PC-3 (cell line): ENCODE measurements around the gene BHLHE23. TPM values are rescaled to one million over a fixed set of nuclear protein-coding genes. Genes with fewer than 3 reads are reported as not detected.

Experiments
- ATAC-seq: fragments of 200-7000 bp; cut with Tn5 transposase; 2 replicates; pipeline ENCODE4 v1.9.1; 2020; ENCODE audit warnings: mild to moderate bottlenecking, moderate library complexity
- BruUV-seq: library from RNA; stranded (reverse); fragments of 400-500 nt; replicated peaks from 2 replicates; lab custom pipeline; 2021; lab: Mats Ljungman, UMichigan
- CTCF ChIA-PET: fragments of 300-600 bp; sonication (Branson Sonifier 250); formaldehyde crosslinking; loops from one replicate; lab custom pipeline; 2022; ENCODE audit warnings: antibody characterized with exemption; lab: Charles Lee
- POLR2A ChIA-PET: fragments of 300-600 bp; sonication (Branson Sonifier 250); formaldehyde crosslinking; loops from one replicate; lab custom pipeline; 2022; ENCODE audit warnings: antibody characterized with exemption; ENCODE audit not compliant: unreplicated experiment; lab: Charles Lee
- DNase-seq: peaks from one replicate; pipeline ENCODE4 v3.0.0-alpha.2; 2015
- H2AFZ ChIP-seq: fragments of 300-600 bp; sonication (generic); 2 replicates; pipeline ENCODE4 v1.6.0; 2016; ENCODE audit warnings: antibody characterized with exemption, low read length
- H3F3A ChIP-seq: fragments of 300-600 bp; sonication (generic); one replicate; pipeline ENCODE4 v1.6.0; 2017; ENCODE audit warnings: antibody characterized with exemption, low read length, control low read depth, mild to moderate bottlenecking; ENCODE audit not compliant: unreplicated experiment
- H3K27ac ChIP-seq: fragments of 300-600 bp; sonication (generic); 2 replicates; pipeline ENCODE4 v1.5.1; 2016; ENCODE audit warnings: mild to moderate bottlenecking, low read length
- H3K27me3 ChIP-seq: fragments of 300-600 bp; sonication (generic); 2 replicates; pipeline ENCODE4 v1.6.1; 2016; ENCODE audit warnings: low read length, mixed read lengths
- H3K36me3 ChIP-seq: fragments of 300-600 bp; sonication (generic); 2 replicates; pipeline ENCODE4 v1.6.1; 2016; ENCODE audit warnings: low read depth, mixed run types, low read length, mixed read lengths
- H3K4me1 ChIP-seq: fragments of 300-600 bp; sonication (generic); 2 replicates; pipeline ENCODE4 v1.5.1; 2016; ENCODE audit warnings: low read length; ENCODE audit not compliant: insufficient read depth
- H3K4me2 ChIP-seq: fragments of 300-600 bp; sonication (generic); 2 replicates; pipeline ENCODE4 v1.6.0; 2016; ENCODE audit warnings: low read length
- H3K4me3 ChIP-seq: fragments of 300-600 bp; sonication (generic); 2 replicates; pipeline ENCODE4 v1.5.1; 2016; ENCODE audit warnings: mild to moderate bottlenecking, low read length, mixed read lengths
- H3K79me2 ChIP-seq: fragments of 300-600 bp; sonication (generic); 2 replicates; pipeline ENCODE4 v1.6.1; 2017; ENCODE audit warnings: low read length, mixed read lengths
- H3K9ac ChIP-seq: fragments of 300-600 bp; sonication (generic); 2 replicates; pipeline ENCODE4 v1.6.0; 2016; ENCODE audit warnings: mild to moderate bottlenecking, low read length
- H3K9me2 ChIP-seq: fragments of 300-600 bp; sonication (generic); replicated peaks from 2 replicates; pipeline ENCODE4 v1.6.1; 2016; ENCODE audit warnings: mixed run types, low read length, mixed read lengths
- H3K9me3 ChIP-seq: fragments of 300-600 bp; sonication (generic); 2 replicates; pipeline ENCODE4 v1.6.1; 2016; ENCODE audit warnings: low read length, mixed read lengths
- H4K20me1 ChIP-seq: fragments of 300-600 bp; sonication (generic); 2 replicates; pipeline ENCODE4 v1.6.1; 2016; ENCODE audit warnings: low read length, mixed read lengths
- EZH2 ChIP-seq: fragments of 300-600 bp; sonication (generic); IDR thresholded peaks from one replicate; pipeline ENCODE4 v1.6.1; 2017; ENCODE audit warnings: antibody characterized with exemption, mild to moderate bottlenecking, low read length; ENCODE audit not compliant: unreplicated experiment
- EZH2phosphoT487 ChIP-seq: fragments of 300-600 bp; sonication (generic); IDR thresholded peaks from 2 replicates; pipeline ENCODE4 v1.6.1; 2018; ENCODE audit warnings: mild to moderate bottlenecking, antibody characterized with exemption, low read length, borderline replicate concordance
- intact Hi-C: fragments of 100-400 bp; cut with micrococcal nuclease; formaldehyde crosslinking; loops from 2 replicates; pipeline ENCODE4 v1.9.0; 2023
- total RNA-seq: library from RNA; depleted of rRNA; stranded (reverse); fragments of >200 nt; gene quantifications from 2 replicates; pipeline ENCODE4 v1.2.3, GENCODE V29; 2014
- TF ChIP-seq, protein P1 (sequence below): fragments of 300-600 bp; sonication (generic); conservative IDR thresholded peaks from 2 replicates; pipeline ENCODE4 v1.5.1; 2017; ENCODE audit warnings: antibody characterized with exemption, low read depth, mild to moderate bottlenecking, low read length

The BHLHE23 gene
- total RNA-seq, 1 experiment from 2014 or later, result not detected

DNA sequence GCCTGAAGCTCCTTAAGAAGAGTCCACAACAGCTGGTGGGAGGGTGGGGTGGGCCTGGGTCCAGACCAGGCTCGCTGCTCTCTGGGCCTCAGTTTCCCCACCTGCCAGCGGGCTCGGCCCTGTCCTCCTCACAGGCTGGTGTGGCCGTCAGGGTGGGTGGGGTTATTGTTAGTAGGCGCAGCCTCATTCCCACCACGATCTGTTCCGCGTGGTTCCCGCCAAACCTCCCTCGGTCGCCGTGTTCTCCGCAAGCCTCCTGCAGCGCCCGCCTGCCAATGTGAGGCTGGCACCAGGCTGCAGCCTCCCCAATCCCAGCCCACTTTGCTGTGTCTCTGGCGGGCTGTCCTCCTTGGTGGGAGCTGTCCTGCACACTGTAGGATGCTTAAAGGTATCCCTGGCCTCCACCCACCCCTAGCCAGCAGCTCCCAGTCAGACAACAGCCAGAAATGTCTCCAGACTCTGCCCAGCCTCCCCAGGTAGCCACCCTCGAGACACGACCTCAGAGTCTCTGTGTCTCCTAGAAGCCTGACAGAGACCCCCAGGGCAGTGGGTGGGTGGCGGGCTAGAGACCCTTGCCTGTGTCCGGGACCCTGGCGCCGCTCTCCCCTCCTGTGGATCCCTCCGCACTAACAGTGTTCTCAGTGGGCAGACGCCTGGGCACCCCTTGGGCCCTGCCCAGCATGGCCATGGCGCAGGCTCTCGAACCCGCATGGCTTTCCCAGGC lies 39.0 kb downstream of the BHLHE23 start:
- Histone ChIP-seq H3K4me2 (no peak overlapping the region), H3K4me3 (no peak overlapping the region), H3K27me3 (peaks cover 11% of the 10 kb centered on the region), H3K4me1 (peaks cover 4% of the 10 kb centered on the region; the same call in 1 of the 2 replicates), H3K36me3 (no peaks in the 10 kb centered on the region), H3K27ac (no peak overlapping the region), H3F3A (no peaks in the 10 kb centered on the region), H3K79me2 (no peaks in the 10 kb centered on the region), H3K9me3 (no peaks in the 10 kb centered on the region), H3K9ac (no peak overlapping the region), H4K20me1 (no peaks in the 10 kb centered on the region), H3K9me2 (no peaks in the 10 kb centered on the region), H2AFZ (no peak overlapping the region)
- POLR2A ChIA-PET, result interaction anchor here (0.5 kb wide), 1 partner anchor 67 kb away, joined by 4 read pairs; no protein-coding TSS in a partner anchor
- intact Hi-C loops, result no loop called here
- ATAC-seq (no peak), DNase-seq (no peak)
- no TSS peak for BruUV-seq
- CTCF ChIA-PET, result no interaction called here
- TF ChIP-seq, protein P1, sequence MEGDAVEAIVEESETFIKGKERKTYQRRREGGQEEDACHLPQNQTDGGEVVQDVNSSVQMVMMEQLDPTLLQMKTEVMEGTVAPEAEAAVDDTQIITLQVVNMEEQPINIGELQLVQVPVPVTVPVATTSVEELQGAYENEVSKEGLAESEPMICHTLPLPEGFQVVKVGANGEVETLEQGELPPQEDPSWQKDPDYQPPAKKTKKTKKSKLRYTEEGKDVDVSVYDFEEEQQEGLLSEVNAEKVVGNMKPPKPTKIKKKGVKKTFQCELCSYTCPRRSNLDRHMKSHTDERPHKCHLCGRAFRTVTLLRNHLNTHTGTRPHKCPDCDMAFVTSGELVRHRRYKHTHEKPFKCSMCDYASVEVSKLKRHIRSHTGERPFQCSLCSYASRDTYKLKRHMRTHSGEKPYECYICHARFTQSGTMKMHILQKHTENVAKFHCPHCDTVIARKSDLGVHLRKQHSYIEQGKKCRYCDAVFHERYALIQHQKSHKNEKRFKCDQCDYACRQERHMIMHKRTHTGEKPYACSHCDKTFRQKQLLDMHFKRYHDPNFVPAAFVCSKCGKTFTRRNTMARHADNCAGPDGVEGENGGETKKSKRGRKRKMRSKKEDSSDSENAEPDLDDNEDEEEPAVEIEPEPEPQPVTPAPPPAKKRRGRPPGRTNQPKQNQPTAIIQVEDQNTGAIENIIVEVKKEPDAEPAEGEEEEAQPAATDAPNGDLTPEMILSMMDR, result no peak
- TF ChIP-seq EZH2 (no peak), EZH2phosphoT487 (no peak)

DNA sequence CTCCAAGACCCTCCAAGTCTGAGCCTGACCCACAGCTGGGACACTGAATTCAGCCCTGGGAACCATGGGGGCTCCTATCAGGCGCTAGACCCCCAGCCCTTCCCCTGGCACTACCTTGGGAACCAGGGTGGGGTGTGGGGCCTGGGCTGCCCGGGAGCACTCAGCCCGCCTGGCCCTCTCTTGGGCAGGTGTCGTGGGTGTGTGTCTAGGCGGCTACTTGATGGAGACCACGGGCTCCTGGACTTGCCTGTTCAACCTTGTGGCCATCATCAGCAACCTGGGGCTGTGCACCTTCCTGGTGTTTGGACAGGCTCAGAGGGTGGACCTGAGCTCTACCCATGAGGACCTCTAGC lies 39.6 kb downstream of the BHLHE23 start:
- H2AFZ ChIP-seq, result no peak overlapping the region
- intact Hi-C loops, result no loop called here
- ChIA-PET CTCF (no interaction called here), POLR2A (interaction anchor here (0.5 kb wide), 1 partner anchor 66 kb away, joined by 4 read pairs; no protein-coding TSS in a partner anchor)
- no peak for ATAC-seq
- no peaks in the 10 kb centered on the region for H3K9me2 ChIP-seq
- peaks cover 9% of the 10 kb centered on the region; the same call in 1 of the 2 replicates for H3K27me3 ChIP-seq
- H3K4me2 ChIP-seq, result no peak overlapping the region
- no peaks in the 10 kb centered on the region for H3F3A ChIP-seq
- no TSS peak for BruUV-seq
- no peak overlapping the region for H3K27ac ChIP-seq
- H3K79me2 ChIP-seq, result no peaks in the 10 kb centered on the region
- no peak overlapping the region for H3K9ac ChIP-seq
- TF ChIP-seq, protein P1, result no peak
- TF ChIP-seq EZH2phosphoT487 (no peak), EZH2 (no peak)
- H3K9me3 ChIP-seq, result no peaks in the 10 kb centered on the region
- no peak overlapping the region for H3K4me3 ChIP-seq
- no peak for DNase-seq
- H4K20me1 ChIP-seq, result no peaks in the 10 kb centered on the region
- H3K4me1 ChIP-seq, result no peaks in the 10 kb centered on the region
- no peaks in the 10 kb centered on the region for H3K36me3 ChIP-seq
